Suppressor macrophage (primary cell): ENCODE measurements around the gene IRF8.

Experiments used
- DNase-seq, 4 experiments: peaks; one replicate each; pipeline ENCODE4 v3.0.0-alpha.2; 2020 to 2022

IRF8 gene

DNA sequence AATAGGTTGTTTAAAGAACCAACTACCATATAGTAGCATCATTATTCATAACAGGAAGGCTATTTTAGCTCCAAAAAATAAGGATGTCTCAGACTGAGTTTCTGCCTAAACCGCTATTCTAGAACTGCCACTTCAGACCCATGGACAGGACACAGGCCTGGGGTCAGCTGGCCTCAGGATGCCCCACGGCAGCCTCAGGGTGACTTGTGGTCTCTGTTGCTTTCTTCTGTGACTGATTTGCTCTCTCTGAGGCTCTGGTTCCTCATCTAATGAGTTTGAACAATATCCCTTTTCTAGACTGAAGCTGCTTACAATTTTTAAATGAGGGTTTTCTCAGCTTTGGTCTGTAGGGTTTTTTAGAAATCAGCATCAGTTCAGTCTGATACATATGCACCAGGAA, 31.8 kb upstream of the IRF8 start:
- DNase-seq: peak in 3 of 4 experiments; percentile 33 to 50 (median 41)

GRCh38 chr16:85868495-85868894, 30.5 kb upstream of the IRF8 start:
- DNase-seq: no peak

- no peak for DNase-seq
These were observed 29.8 kb upstream of the IRF8 start for GRCh38 chr16:85869206-85869605.

DNA sequence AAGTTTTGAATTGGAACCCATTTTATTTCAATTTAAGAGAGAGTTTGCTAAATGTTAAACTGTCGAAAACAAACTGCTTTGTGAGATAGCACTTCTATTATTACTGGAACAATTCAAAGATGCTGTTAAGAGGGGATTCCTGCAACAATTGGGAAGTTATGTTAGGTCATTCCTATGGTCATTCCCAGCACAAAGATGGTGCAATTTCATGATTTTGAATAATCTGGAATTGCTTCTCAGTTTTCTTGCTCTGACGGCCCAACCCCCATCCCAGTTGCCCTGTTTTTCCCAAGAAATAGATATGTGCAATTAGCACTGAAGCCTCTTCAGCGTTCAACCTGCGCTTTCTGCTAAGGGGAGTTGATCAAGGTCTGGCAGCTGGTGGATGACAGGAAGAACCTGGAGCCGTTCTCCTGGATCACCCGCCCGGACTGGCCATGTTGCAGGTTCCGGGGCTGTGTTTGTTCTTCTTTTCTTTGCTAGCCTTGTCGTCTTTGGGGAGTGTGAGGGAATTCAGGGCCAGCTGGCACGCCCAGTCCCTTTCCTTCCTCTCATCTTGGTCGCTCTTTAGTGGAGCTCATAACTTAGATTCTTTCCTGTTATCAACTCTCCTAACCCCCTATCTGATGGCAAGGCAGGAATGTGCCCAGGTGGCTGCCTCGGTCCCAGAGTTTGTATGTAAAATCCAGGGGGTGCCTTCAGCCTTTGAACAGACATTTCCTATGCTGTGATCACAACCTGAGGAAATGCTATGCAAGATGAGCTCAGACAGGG, 29.0 kb upstream of the IRF8 start:
- DNase-seq: peak; percentile 59 to 83 (median 75)

- no peak for DNase-seq
These were observed 27.2 kb upstream of the IRF8 start for GRCh38 chr16:85871756-85872155.

- DNase-seq: peak; percentile 77 to 92 (median 90)
These were observed 26.2 kb upstream of the IRF8 start for GRCh38 chr16:85872734-85873133.

GRCh38 chr16:85873153-85873552, 25.8 kb upstream of the IRF8 start:
- DNase-seq: peak in 1 of 4 experiments; percentile 31

GRCh38 chr16:85874031-85874430, 24.9 kb upstream of the IRF8 start:
- DNase-seq: peak in 2 of 4 experiments; percentile 44 to 54

DNA sequence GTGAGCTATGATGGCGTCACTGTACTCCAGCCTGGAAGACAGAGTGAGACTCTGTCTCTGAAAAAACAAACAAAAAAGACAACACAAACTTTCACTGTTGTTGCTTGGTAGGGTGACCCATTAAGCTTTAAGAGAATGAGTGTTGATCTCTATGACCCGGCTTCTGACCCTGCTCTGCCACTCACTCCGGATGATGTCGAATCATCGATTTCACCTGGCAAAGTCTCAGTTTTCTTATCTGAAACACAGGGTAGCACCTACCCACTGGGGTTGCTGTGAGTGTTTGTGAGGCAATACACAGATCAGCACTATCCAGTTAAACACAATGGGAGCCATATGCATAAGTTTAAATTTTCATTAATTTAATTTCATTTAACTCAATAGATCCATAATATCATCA, 20.6 kb upstream of the IRF8 start:
- no peak for DNase-seq

- DNase-seq: peak in 3 of 4 experiments; percentile 53 to 55 (median 54)
These were observed 20.1 kb upstream of the IRF8 start for GRCh38 chr16:85878875-85879274.

DNA sequence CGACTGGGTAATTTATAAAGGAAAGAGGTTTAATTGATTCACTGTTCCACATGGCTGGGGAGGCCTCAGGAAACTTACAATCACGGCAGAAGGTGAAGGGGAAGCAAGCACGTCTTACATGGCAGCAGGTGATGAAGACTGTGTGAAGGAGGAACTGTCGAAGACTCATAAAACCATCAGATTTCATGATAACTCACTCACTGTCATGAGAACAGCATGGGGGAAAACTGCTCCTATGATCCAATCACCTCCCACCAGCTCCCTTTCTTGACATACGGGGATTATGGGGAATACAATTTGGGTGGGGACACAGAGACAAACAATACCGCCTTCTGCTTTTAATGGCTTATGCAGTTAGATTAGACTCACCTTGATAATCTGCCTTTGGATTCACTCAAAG, 19.4 kb upstream of the IRF8 start:
- no peak for DNase-seq

GRCh38 chr16:85879975-85880831, 18.8 kb upstream of the IRF8 start:
- peak in 2 of 4 experiments; percentile 33 to 57 for DNase-seq

- DNase-seq: no peak
These were observed 18.1 kb upstream of the IRF8 start for GRCh38 chr16:85880861-85881260.

DNA sequence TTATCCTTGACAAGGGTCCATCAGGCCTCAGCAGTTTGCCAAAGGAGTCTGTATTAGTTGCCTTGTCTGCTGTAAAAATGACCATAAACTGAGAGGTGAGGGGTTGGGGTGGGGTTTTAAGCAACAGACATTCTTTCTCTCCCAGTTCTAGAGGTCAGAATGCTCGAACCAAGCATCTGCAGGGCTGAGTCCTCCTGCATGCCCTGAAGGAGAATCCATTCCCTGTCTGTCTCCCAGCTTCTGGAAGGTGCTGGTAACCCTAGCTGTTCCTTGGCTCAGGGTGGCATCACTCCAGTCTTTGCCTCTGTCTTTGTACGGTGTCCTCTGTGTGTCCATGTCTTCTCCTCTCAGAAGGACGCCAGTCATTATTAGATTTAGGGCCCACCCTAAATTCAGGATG, 17.5 kb upstream of the IRF8 start:
- no peak for DNase-seq

GRCh38 chr16:85882181-85882810, 16.7 kb upstream of the IRF8 start:
- DNase-seq: peak; percentile 63 to 80 (median 74)

DNA sequence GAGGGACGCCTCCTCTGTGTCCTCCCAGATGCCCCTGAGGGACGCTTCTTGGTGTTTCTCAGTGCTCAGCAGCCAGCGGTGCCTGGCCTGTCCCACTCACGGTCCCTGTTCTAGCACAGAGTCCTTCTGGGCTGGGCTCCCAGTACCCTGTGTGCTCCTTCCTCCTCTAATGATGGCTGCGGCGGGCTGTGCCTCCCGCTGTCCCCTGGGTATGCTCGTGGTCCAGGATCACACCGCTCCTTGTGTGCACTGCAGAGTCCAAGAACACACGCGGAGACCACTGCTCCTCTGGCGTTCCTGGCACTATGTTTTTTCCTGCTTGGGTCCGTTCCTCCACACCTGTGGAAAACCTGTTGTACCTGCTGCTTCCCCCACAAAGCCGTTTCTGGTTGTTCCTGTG, 15.1 kb upstream of the IRF8 start:
- no peak for DNase-seq

DNA sequence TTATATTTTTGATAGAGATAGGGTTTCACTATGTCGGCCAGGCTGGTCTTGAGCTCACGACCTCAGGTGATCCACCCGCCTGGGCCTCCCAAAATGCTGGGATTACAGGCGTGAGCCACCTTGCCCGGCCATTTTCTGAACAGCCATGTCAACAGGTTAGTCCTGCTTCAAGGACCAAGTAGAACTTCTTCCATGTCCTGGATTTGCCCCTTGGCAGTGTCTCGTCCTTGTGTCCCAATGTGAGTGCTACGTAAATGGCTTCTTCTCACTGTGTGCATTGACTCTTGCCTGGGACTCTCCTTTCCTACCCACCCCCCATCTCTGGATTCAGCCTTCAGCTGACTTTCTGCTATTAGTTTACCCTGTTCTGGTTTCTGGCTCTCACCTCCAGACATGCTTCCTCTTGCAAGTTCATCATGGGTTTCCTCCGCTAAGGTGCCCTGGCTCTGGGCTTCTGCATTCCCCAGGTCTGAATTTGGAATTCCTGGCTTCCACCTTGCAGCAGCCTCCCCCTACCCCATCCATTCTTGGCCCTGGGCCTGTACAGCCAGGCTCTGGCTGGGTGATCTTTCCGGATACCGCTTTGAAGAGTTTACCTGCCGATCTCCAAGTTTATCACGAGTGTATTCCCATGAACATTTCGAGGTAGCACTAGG, 14.0 kb upstream of the IRF8 start:
- no peak for DNase-seq

DNA sequence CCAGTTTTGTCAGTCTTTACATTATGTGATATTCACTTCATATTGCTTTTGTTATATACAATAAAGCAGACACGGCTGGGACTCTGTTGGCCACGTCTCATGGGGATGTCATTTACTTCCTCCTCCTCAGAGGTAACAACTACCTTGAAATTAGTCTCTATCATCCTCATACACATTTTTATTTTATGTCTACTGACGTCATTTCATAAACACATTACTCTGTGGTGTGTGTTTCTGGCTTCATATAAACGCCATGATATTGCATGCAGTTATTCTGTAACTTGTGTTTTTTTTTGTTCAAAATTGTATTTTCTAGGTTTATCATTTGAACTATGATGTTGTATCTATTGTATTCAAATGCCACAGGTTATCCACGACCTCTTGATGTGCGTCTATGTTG, 13.4 kb upstream of the IRF8 start:
- DNase-seq: no peak

- DNase-seq: peak; percentile 72 to 92 (median 82)
These were observed 10.3 kb upstream of the IRF8 start for GRCh38 chr16:85888405-85889331.

GRCh38 chr16:85891033-85891775, 7.8 kb upstream of the IRF8 start:
- no peak for DNase-seq

GRCh38 chr16:85891776-85892166, 7.2 kb upstream of the IRF8 start:
- DNase-seq: no peak
